HepG2 (cell line): ENCODE measurements around the gene C22orf39. TPM values are rescaled to one million over a fixed set of nuclear protein-coding genes. Genes with fewer than 3 reads are reported as not detected.
A peak's percentile ranks its signal among the peaks of the same experiment; 100 is the strongest.

Experiments
- AKAP8 ChIP-seq: sonication (generic); formaldehyde crosslinking; IDR thresholded peaks from 2 replicates; pipeline ENCODE4 v1.5.1; 2020; ENCODE audit warnings: mild to moderate bottlenecking, missing genetic modification reagents
- ELF3 ChIP-seq: IDR thresholded peaks from 2 replicates; pipeline ENCODE4 v1.6.1; 2016; ENCODE audit warnings: missing genetic modification reagents, missing compliant biosample characterization
- GZF1 ChIP-seq: sonication (generic); formaldehyde crosslinking; IDR thresholded peaks from 2 replicates; pipeline ENCODE4 v1.5.1; 2020; ENCODE audit warnings: mild to moderate bottlenecking, missing genetic modification reagents
- HNF4G ChIP-seq, 2 experiments: sonication (generic) in 1 of 2; formaldehyde crosslinking in 1 of 2; IDR thresholded peaks; 2 replicates each; pipeline versions ENCODE4 v1.4.0 to v1.6.1; 2011 to 2020; ENCODE audit warnings: borderline replicate concordance in 2 of 2, low read depth in 2 of 2, mild to moderate bottlenecking in 2 of 2, low read length in 1 of 2, missing genetic modification reagents in 1 of 2, moderate library complexity in 1 of 2
- ISL2 ChIP-seq: sonication (generic); formaldehyde crosslinking; IDR thresholded peaks from 2 replicates; pipeline ENCODE4 v1.5.0; 2020; ENCODE audit warnings: missing genetic modification reagents
- JARID2 ChIP-seq: sonication (generic); formaldehyde crosslinking; IDR thresholded peaks from 2 replicates; pipeline ENCODE4 v1.8.1; 2023; ENCODE audit warnings: missing genetic modification reagents, inconsistent platforms; ENCODE audit not compliant: insufficient replicate concordance
- MED1 ChIP-seq: sonication (generic); formaldehyde crosslinking; IDR thresholded peaks from 2 replicates; pipeline ENCODE4 v1.4.0; 2020; ENCODE audit warnings: missing genetic modification reagents
- NFRKB ChIP-seq: fragments of 450-650 bp; IDR thresholded peaks from 2 replicates; pipeline ENCODE4 v1.6.1; 2017
- NFYB ChIP-seq: sonication (generic); formaldehyde crosslinking; IDR thresholded peaks from 2 replicates; pipeline ENCODE4 v1.4.0; 2020; ENCODE audit warnings: missing genetic modification reagents
- RFX1 ChIP-seq: fragments of 450-650 bp; IDR thresholded peaks from 2 replicates; pipeline ENCODE4 v1.6.1; 2017
- SCMH1 ChIP-seq: sonication (generic); formaldehyde crosslinking; IDR thresholded peaks from 2 replicates; pipeline ENCODE4 v1.9.0; 2021; ENCODE audit warnings: missing genetic modification reagents, mild to moderate bottlenecking, borderline replicate concordance
- SKI ChIP-seq: fragments of 450-650 bp; IDR thresholded peaks from one replicate; pipeline ENCODE4 v1.6.1; 2018; ENCODE audit warnings: mild to moderate bottlenecking; ENCODE audit not compliant: partially characterized antibody
- TAF15 ChIP-seq: fragments of 200-400 bp; formaldehyde crosslinking; IDR thresholded peaks from one replicate; pipeline ENCODE4 v1.6.1; 2018; ENCODE audit warnings: mild to moderate bottlenecking, low read depth, low read length; ENCODE audit not compliant: poor library complexity, severe bottlenecking
- TMF1 ChIP-seq: sonication (generic); formaldehyde crosslinking; IDR thresholded peaks from 2 replicates; pipeline ENCODE4 v1.8.1; 2022; ENCODE audit warnings: low read depth, missing genetic modification reagents
- ZMYM2 ChIP-seq: sonication (generic); formaldehyde crosslinking; IDR thresholded peaks from 2 replicates; pipeline ENCODE4 v1.8.0; 2022; ENCODE audit warnings: mild to moderate bottlenecking, missing genetic modification reagents
- ZNF142 ChIP-seq: sonication (generic); formaldehyde crosslinking; IDR thresholded peaks from 2 replicates; pipeline ENCODE4 v1.4.0; 2020; ENCODE audit warnings: missing genetic modification reagents
- ZNF251 ChIP-seq: sonication (generic); formaldehyde crosslinking; IDR thresholded peaks from 2 replicates; pipeline ENCODE4 v1.9.0; 2021; ENCODE audit warnings: mild to moderate bottlenecking, missing genetic modification reagents
- ZNF780A ChIP-seq: sonication (generic); formaldehyde crosslinking; IDR thresholded peaks from 2 replicates; pipeline ENCODE4 v1.8.0; 2022; ENCODE audit warnings: mild to moderate bottlenecking, missing genetic modification reagents, moderate library complexity
- ZSCAN21 ChIP-seq: sonication (generic); formaldehyde crosslinking; IDR thresholded peaks from 2 replicates; pipeline ENCODE4 v1.8.0; 2022; ENCODE audit warnings: mild to moderate bottlenecking, missing genetic modification reagents, moderate library complexity, borderline replicate concordance
- polyA plus RNA-seq, 8 experiments: library from polyadenylated mRNA; depleted of rRNA in 3 of 8; stranded (reverse) in 7 of 8; unstranded in 1 of 8; fragments of >200 nt; fragmentation: Illumina TruSeq in 4 of 8; extraction: Trizol in 4 of 8; gene quantifications; 2 replicates each; pipeline versions ENCODE4 v1.2.1 to v1.2.3, GENCODE V29; 2011 to 2016; ENCODE audit warnings: low read depth in 4 of 8, missing spikeins in 1 of 8, mixed read lengths in 1 of 8; ENCODE audit not compliant: insufficient read depth in 1 of 8
- total RNA-seq, 5 experiments: library from RNA; depleted of rRNA; stranded (reverse); fragments of >200 nt; fragmentation: Illumina TruSeq; extraction: Trizol; gene quantifications; 2 replicates each; pipeline ENCODE4 v1.2.3, GENCODE V29; 2016; ENCODE audit warnings: low read depth in 1 of 5
- TF ChIP-seq, protein P1 (sequence below): sonication (generic); formaldehyde crosslinking; IDR thresholded peaks from 2 replicates; pipeline ENCODE4 v1.4.0; 2020; ENCODE audit warnings: missing genetic modification reagents
- TF ChIP-seq, protein P2 (sequence below): IDR thresholded peaks from 2 replicates; pipeline ENCODE4 v1.6.1; 2016; ENCODE audit warnings: missing biosample characterization, missing genetic modification reagents, low read depth

The C22orf39 gene
- total and polyA plus RNA-seq, 2 of the 13 experiments (the other 11 are each of a cell fraction or from before 2014, with no cell fraction given): 23.4 to 26.4 TPM

DNA sequence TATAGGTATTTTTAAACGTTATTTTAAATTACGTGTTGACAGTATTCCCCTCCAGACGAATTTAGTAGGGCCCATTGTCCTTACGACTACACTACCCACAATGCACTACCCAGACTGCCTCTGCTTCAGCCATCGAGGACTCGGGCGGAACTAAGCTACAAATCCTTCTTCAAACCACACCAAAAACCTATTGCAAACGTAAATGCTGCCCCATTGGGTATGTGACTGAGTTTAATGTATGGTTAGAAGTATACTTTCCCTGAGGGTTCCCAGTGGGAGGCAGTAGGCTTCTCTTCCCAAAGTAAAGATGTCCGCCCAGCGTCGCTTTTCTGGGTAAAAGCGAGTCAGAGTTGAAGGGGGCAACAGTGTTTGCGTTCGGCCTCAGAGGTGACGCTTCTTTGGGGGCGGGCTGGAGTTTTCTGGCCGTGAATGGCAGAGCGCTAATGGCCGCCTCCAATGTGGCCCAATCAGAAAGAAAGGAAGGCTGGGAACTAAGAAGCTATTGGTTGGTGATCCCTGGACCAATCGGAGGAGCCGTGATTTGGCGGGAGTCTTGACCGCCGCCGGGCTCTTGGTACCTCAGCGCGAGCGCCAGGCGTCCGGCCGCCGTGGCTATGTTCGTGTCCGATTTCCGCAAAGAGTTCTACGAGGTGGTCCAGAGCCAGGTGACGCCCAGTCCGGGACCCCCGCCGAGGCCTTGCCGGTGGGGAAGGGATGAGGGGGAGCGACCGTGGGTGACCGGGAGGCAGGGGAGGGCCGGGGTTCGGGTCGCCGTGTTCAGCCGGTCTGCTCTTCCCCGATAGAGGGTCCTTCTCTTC lies 32.1 kb upstream of the C22orf39 start, which contains the start of gene CDC45 (continued):
- TF ChIP-seq ZNF142 (CRISPR knock-in tag) (no peak), NFRKB (peak; percentile 82), RFX1 (no peak), ZNF780A (CRISPR knock-in tag) (no peak), TAF15 (no peak), SKI (peak; percentile 53), MED1 (no peak), ZSCAN21 (peak; percentile 35; the same call in 1 of the 2 replicates), SCMH1 (CRISPR knock-in tag) (no peak), ELF3 (CRISPR knock-in tag) (no peak; the same call in 1 of the 2 replicates), HNF4G (IDR thresholded peaks at IDR 0.05; ENCODE audit: borderline replicate concordance, low read depth, low read length) (no peak), HNF4G (CRISPR knock-in tag; IDR thresholded peaks at IDR 0.05; ENCODE audit: borderline replicate concordance, low read depth) (no peak), AKAP8 (CRISPR knock-in tag) (no peak), NFYB (CRISPR knock-in tag) (peak; percentile 90), ZMYM2 (CRISPR knock-in tag) (no peak), TMF1 (no peak), ZNF251 (CRISPR knock-in tag) (no peak), GZF1 (CRISPR knock-in tag) (no peak), JARID2 (CRISPR knock-in tag) (no peak), ISL2 (CRISPR knock-in tag) (no peak)
- TF ChIP-seq, protein P1, sequence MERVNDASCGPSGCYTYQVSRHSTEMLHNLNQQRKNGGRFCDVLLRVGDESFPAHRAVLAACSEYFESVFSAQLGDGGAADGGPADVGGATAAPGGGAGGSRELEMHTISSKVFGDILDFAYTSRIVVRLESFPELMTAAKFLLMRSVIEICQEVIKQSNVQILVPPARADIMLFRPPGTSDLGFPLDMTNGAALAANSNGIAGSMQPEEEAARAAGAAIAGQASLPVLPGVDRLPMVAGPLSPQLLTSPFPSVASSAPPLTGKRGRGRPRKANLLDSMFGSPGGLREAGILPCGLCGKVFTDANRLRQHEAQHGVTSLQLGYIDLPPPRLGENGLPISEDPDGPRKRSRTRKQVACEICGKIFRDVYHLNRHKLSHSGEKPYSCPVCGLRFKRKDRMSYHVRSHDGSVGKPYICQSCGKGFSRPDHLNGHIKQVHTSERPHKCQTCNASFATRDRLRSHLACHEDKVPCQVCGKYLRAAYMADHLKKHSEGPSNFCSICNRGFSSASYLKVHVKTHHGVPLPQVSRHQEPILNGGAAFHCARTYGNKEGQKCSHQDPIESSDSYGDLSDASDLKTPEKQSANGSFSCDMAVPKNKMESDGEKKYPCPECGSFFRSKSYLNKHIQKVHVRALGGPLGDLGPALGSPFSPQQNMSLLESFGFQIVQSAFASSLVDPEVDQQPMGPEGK (CRISPR knock-in tag): peak; percentile 18
- TF ChIP-seq, protein P2, sequence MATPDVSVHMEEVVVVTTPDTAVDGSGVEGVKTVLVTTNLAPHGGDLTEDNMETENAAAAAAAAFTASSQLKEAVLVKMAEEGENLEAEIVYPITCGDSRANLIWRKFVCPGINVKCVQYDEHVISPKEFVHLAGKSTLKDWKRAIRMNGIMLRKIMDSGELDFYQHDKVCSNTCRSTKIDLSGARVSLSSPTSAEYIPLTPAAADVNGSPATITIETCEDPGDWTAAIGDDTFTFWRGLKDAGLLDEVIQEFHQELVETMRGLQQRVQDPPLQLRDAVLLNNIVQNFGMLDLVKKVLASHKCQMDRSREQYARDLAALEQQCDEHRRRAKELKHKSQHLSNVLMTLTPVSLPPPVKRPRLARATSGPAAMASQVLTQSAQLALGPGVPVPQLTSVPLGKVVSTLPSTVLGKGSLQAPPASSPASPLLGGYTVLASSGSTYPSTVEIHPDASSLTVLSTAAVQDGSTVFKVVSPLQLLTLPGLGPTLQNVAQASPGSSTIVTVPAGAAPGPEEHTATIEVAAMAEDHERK (CRISPR knock-in tag): no peak
